ENCODE data around the gene RAB36.

Gene RAB36

DNA sequence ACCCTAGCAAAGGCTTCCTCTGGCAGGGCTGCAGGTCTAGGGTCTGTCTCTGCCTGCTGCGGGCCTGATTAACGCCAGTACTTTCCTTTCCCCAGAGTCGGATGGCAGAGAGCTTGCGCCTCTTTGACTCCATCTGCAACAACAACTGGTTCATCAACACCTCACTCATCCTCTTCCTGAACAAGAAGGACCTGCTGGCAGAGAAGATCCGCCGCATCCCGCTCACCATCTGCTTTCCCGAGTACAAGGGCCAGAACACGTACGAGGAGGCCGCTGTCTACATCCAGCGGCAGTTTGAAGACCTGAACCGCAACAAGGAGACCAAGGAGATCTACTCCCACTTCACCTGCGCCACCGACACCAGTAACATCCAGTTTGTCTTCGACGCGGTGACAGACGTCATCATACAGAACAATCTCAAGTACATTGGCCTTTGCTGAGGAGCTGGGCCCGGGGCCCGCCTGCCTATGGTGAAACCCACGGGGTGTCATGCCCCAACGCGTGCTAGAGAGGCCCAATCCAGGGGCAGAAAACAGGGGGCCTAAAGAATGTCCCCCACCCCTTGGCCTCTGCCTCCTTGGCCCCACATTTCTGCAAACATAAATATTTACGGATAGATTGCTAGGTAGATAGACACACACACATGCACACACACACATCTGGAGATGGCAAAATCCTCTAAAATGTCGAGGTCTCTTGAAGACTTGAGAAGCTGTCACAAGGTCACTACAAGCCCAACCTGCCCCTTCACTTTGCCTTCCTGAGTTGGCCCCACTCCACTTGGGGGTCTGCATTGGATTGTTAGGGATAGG, 22.1 kb upstream of the RAB36 start:
- Histone ChIP-seq H3K9me3 (ENCODE audit: control insufficient read depth, insufficient read depth, low read length) (no peaks in the 10 kb centered on the region), H3K27me3 (ENCODE audit: control insufficient read depth, insufficient read depth, low read length) (no peaks in the 10 kb centered on the region), H3K27ac (ENCODE audit: low read length) (no peak overlapping the region), H3K4me3 (ENCODE audit: low read length) (no peak overlapping the region), H3K36me3 (ENCODE audit: control insufficient read depth, insufficient read depth, low read length) (no peaks in the 10 kb centered on the region), H3K4me1 (ENCODE audit: control insufficient read depth, insufficient read depth, low read length) (peaks cover under 1% of the 10 kb centered on the region)
- WGBS (ENCODE audit: insufficient coverage, insufficient read length), result no CpG with 5 or more reads among the region's 26 CpGs
- no peak for DNase-seq (ENCODE audit: low read depth, low spot score)

DNA sequence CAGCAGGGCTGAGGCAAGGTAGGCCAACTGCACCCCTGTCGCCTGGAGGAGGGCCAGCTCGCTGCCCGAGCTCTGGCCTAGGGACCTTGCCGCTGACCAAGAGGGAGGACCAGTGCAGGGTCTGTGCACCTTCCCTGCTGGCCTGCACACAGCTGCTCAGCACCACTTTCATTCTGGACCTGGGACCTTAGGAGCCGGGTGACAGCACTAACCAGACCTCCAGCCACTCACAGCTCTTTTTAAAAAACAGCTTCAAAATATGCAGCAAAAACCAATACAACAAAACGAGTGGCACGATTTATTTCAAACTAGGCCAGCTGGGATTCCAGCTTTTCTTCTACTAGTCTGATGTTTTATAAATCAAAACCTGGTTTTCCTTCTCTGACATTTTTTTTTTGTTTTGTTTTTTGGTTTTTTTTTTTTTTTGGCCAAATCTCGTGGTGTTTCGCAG, 21.4 kb upstream of the RAB36 start:
- Histone ChIP-seq H3K27ac (ENCODE audit: low read length) (no peak overlapping the region), H3K4me3 (ENCODE audit: low read length) (no peak overlapping the region), H3K27me3 (ENCODE audit: control insufficient read depth, insufficient read depth, low read length) (no peaks in the 10 kb centered on the region), H3K9me3 (ENCODE audit: control insufficient read depth, insufficient read depth, low read length) (no peaks in the 10 kb centered on the region), H3K36me3 (ENCODE audit: control insufficient read depth, insufficient read depth, low read length) (no peaks in the 10 kb centered on the region), H3K4me1 (ENCODE audit: control insufficient read depth, insufficient read depth, low read length) (peaks cover 2% of the 10 kb centered on the region)
- no peak for DNase-seq (ENCODE audit: low read depth, low spot score)
- no CpG with 5 or more reads among the region's 9 CpGs for WGBS (ENCODE audit: insufficient coverage, insufficient read length)

DNA sequence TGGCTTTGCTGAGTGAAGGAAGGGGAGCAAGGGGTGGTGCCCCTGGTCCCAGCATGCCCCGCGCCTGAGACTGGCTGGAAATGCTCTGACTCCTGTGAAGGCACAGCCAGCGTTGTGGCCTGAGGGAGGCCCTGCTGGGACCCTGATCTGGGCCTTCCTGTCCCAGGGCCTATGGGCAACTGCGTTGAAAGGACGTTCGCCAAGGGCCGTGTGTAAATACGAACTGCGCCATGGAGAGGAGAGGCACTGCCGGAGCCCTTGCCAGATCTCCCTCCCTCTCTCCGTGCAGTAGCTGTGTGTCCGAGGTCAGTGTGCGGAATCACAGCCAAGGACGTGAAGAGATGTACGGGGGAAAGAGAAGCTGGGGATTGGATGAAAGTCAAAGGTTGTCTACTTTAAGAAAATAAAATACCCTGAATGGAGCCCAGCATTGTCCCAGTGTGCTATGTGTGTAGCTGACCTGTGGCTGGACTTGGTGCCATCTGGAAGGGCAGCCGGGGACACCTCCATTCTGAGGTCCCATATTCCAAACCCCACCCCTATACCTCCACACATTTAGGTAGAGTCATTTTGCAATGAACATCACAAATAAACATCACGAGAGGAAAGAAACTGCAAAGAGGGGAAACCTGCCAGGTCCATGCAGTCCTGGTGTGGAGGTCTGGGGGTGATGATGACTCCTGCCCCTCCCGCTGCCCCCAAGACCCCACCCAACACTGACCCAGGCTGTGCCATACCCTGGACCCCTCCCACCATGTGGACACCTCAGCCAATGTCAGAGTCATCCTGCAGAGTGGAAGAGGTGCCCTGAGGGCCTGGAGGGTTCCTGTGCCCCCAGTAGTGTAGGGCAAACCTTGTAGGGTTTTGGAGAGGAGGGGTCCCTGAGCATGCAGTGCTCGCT, 20.4 kb upstream of the RAB36 start:
- no peaks in the 10 kb centered on the region for H3K27me3 ChIP-seq (ENCODE audit: control insufficient read depth, insufficient read depth, low read length)
- H3K9me3 ChIP-seq (ENCODE audit: control insufficient read depth, insufficient read depth, low read length), result no peaks in the 10 kb centered on the region
- H3K4me3 ChIP-seq (ENCODE audit: low read length), result no peak overlapping the region
- DNase-seq (ENCODE audit: low read depth, low spot score), result no peak
- H3K27ac ChIP-seq (ENCODE audit: low read length), result no peak overlapping the region
- no peaks in the 10 kb centered on the region for H3K36me3 ChIP-seq (ENCODE audit: control insufficient read depth, insufficient read depth, low read length)
- H3K4me1 ChIP-seq (ENCODE audit: control insufficient read depth, insufficient read depth, low read length), result peaks cover 2% of the 10 kb centered on the region
- WGBS (ENCODE audit: insufficient coverage, insufficient read length), result no CpG with 5 or more reads among the region's 19 CpGs

DNA sequence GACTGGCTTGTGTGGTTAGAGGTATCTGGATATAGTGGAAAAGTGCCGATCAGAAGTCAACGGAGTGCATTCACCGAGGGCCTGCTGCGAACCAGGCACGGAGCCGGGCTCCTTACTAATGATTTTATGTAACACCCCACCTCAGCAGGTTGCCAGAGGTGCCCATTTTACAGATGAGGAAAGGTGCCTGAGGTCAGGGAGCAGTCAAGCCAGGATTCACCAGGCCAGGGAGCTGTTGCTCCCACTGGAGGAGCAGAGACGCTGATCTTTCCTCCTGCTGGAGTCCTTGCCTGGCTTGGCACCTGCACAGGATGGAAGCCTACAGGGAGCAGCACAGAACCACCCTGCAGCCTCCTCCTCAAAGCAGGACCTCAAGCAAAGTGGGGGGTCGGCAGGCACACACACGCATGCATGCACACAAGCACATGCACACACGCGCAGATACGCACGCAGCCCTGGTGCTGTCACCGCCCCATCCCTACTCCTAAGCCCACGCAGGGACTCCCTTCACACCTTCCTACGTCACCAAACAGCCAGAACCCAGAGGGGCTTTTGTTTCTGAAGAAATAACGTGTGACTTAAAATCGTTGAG, 19.7 kb upstream of the RAB36 start:
- no peak for DNase-seq (ENCODE audit: low read depth, low spot score)
- no peaks in the 10 kb centered on the region for H3K36me3 ChIP-seq (ENCODE audit: control insufficient read depth, insufficient read depth, low read length)
- no peaks in the 10 kb centered on the region for H3K27me3 ChIP-seq (ENCODE audit: control insufficient read depth, insufficient read depth, low read length)
- peaks cover 2% of the 10 kb centered on the region for H3K4me1 ChIP-seq (ENCODE audit: control insufficient read depth, insufficient read depth, low read length)
- H3K4me3 ChIP-seq (ENCODE audit: low read length), result no peak overlapping the region
- no peak overlapping the region for H3K27ac ChIP-seq (ENCODE audit: low read length)
- H3K9me3 ChIP-seq (ENCODE audit: control insufficient read depth, insufficient read depth, low read length), result no peaks in the 10 kb centered on the region
- WGBS (ENCODE audit: insufficient coverage, insufficient read length), result no CpG with 5 or more reads among the region's 18 CpGs

DNA sequence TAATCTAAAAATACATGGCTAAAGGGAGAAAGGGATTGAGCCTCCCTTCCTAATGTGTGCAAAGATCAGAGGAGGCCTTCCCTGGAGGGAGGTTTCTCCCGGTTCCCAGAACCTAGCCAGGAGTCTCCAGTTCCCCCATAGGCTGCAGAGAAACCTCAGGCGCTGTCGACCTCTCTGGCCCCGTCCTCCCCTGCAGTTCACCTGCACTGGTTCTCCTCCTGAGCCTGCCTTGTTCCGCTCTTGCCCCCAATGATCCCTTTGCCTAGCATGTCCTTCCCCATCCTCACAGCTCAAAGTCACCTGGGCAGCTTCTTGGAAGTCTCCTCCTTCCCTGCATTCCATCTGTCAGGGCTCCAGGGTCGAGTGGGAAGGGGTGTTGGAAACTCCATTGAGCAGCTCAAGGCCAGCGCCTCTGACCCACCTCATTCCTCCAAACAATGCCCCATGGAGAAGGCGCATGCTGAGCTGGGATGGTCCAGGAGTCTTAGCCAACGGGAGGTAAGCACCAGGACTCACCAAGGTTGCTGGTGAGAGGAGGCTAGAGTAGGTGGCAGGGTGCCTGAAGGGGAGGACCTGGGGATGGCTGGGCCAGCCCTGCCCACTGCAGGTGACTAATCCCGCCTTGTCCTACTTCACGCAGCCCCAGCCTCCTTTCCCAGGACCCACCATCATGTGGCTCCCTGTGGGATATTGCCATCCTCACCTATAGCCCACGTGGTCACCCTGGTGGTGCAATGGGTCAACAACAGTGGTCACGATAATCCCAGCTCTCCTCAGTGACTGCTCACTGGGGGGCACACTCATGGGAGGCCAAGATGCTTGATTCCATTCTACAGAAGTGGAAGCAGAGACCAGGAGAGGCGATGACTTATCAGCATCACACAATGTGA, 18.9 kb upstream of the RAB36 start:
- Histone ChIP-seq H3K27ac (ENCODE audit: low read length) (no peak overlapping the region), H3K9me3 (ENCODE audit: control insufficient read depth, insufficient read depth, low read length) (no peaks in the 10 kb centered on the region), H3K4me3 (ENCODE audit: low read length) (no peak overlapping the region), H3K4me1 (ENCODE audit: control insufficient read depth, insufficient read depth, low read length) (peaks cover 2% of the 10 kb centered on the region), H3K27me3 (ENCODE audit: control insufficient read depth, insufficient read depth, low read length) (no peaks in the 10 kb centered on the region), H3K36me3 (ENCODE audit: control insufficient read depth, insufficient read depth, low read length) (no peaks in the 10 kb centered on the region)
- no CpG with 5 or more reads among the region's 14 CpGs for whole genome bisulfite sequencing (ENCODE audit: insufficient coverage, insufficient read length)
- DNase-seq (ENCODE audit: low read depth, low spot score), result no peak

DNA sequence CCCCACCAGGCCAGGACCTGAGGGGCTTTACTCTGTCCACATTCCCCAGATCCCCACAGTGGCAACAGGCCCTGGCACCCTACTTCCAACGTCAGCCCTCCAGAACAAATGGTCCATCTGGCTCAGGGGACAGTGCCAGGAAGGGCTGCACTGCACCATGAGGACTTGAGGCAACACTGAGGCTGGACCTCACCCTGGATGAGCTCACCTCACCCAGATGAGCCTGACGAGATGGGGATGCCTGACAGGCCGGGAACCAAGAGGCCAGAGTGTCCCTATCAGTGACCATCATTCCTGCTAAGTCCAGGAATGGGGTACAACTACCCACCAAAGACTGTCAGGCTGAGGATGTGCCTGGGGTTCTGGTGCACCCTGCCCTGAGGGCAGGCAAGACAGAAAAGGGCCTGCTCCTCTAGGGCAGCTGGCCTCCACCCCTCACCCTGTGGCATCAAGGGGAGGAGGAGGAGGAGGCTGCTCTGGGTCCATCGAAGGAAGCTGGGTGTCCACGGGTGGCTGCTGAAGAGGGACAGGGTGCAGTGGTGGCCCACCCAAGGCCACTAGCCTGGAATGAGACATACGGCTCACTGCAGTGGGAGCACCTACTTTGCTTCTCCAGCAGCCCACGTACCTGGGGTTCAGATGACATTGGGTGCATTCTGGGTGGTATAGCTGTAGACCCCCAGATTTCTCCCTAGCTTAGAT, 18.1 kb upstream of the RAB36 start:
- peaks cover 2% of the 10 kb centered on the region for H3K4me1 ChIP-seq (ENCODE audit: control insufficient read depth, insufficient read depth, low read length)
- H3K36me3 ChIP-seq (ENCODE audit: control insufficient read depth, insufficient read depth, low read length), result no peaks in the 10 kb centered on the region
- no peak for DNase-seq (ENCODE audit: low read depth, low spot score)
- WGBS (ENCODE audit: insufficient coverage, insufficient read length), result no CpG with 5 or more reads among the region's 7 CpGs
- no peaks in the 10 kb centered on the region for H3K27me3 ChIP-seq (ENCODE audit: control insufficient read depth, insufficient read depth, low read length)
- H3K9me3 ChIP-seq (ENCODE audit: control insufficient read depth, insufficient read depth, low read length), result no peaks in the 10 kb centered on the region
- H3K27ac ChIP-seq (ENCODE audit: low read length), result no peak overlapping the region
- H3K4me3 ChIP-seq (ENCODE audit: low read length), result no peak overlapping the region

DNA sequence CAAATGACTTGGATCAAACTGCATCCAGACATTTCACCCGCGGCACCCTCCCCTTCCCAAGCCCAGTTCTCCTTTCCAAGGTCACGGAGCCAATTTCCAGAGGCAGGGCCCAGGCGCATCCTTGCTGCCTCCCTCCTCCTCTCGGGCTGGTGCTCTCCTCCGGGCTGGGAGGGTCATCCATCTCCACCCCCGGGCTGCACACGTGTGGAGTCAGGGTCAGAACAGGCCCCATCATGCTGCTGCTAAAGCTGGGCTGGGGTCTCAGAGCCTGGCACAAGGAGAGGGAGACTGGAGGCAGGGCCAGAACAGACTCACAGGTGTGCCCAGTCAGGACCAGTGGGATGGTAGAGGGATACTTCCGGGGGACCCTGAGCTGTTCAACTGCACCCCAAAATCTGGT, 17.5 kb upstream of the RAB36 start:
- no peak overlapping the region for H3K4me3 ChIP-seq (ENCODE audit: low read length)
- H3K9me3 ChIP-seq (ENCODE audit: control insufficient read depth, insufficient read depth, low read length), result no peaks in the 10 kb centered on the region
- no peak for DNase-seq (ENCODE audit: low read depth, low spot score)
- WGBS (ENCODE audit: insufficient coverage, insufficient read length), result no CpG with 5 or more reads among the region's 9 CpGs
- H3K27ac ChIP-seq (ENCODE audit: low read length), result no peak overlapping the region
- H3K36me3 ChIP-seq (ENCODE audit: control insufficient read depth, insufficient read depth, low read length), result no peaks in the 10 kb centered on the region
- no peaks in the 10 kb centered on the region for H3K27me3 ChIP-seq (ENCODE audit: control insufficient read depth, insufficient read depth, low read length)
- H3K4me1 ChIP-seq (ENCODE audit: control insufficient read depth, insufficient read depth, low read length), result peaks cover 2% of the 10 kb centered on the region

DNA sequence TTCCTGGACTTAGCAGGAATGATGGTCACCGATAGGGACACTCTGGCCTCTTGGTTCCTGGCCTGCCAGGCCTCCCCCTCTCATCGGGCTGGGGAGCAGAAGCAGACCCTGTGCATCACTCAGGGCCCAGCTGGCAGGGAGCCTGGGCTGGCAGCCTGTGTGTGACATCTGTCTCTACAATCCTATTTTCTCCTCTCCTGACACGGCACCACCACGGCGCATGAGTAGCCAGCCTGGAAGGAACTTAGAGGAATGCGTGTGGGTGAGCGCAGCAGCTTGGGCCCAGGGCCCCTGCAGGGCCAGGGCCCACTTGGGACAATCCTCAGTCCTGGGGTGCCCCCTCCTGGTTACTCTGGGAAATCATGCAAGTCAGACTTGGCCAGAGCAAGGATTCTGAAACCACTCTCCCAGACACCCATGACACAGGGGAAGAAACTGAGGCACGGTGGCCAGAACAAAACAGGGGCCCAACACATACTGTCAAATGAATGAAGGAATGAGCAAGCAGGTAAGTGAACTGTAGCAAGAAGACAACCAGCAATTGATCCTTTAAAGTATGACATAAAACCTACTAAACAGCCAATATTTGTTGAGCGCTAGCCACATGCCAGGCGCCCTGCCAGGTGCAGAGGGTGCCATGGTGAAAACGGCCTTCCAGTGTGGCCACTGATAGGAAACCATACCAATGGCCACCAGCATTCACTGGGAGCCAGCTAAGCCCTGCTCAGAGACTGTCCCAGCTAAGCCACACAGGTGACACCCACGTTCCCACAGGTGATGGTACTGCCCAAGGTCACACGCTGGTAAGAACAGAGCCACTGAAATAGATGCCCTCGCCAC, 16.8 kb upstream of the RAB36 start:
- H3K27ac ChIP-seq (ENCODE audit: low read length), result no peak overlapping the region
- H3K4me3 ChIP-seq (ENCODE audit: low read length), result no peak overlapping the region
- WGBS (ENCODE audit: insufficient coverage, insufficient read length), result no CpG with 5 or more reads among the region's 14 CpGs
- no peaks in the 10 kb centered on the region for H3K9me3 ChIP-seq (ENCODE audit: control insufficient read depth, insufficient read depth, low read length)
- no peaks in the 10 kb centered on the region for H3K36me3 ChIP-seq (ENCODE audit: control insufficient read depth, insufficient read depth, low read length)
- H3K4me1 ChIP-seq (ENCODE audit: control insufficient read depth, insufficient read depth, low read length), result peaks cover 2% of the 10 kb centered on the region
- no peaks in the 10 kb centered on the region for H3K27me3 ChIP-seq (ENCODE audit: control insufficient read depth, insufficient read depth, low read length)
- DNase-seq (ENCODE audit: low read depth, low spot score), result peak; percentile 43

DNA sequence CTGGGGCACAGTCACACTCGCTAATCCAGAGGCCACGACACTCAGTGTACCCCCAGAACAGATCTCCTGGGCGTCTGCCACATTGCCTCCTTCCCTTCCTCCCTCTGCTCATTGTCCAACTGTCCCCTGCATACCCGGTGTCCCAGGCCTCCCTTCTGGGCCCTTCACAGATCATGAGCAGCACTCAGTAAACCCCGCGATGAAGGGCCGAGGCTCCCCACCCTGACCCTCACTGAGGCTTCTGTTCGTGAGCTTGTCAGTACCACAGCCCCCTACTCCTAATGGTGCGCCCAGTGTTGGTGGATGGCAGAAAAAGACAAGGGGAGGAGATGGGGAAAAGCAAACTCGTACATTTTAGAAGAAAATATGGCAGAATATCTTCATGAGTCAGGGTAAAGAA, 16.1 kb upstream of the RAB36 start:
- DNase-seq (ENCODE audit: low read depth, low spot score), result no peak
- WGBS (ENCODE audit: insufficient coverage, insufficient read length), result no CpG with 5 or more reads among the region's 10 CpGs

More for the DNA sequence above, 16.1 kb upstream of the RAB36 start:
- Histone ChIP-seq H3K4me3 (ENCODE audit: low read length) (no peak overlapping the region), H3K36me3 (ENCODE audit: control insufficient read depth, insufficient read depth, low read length) (no peaks in the 10 kb centered on the region), H3K27me3 (ENCODE audit: control insufficient read depth, insufficient read depth, low read length) (no peaks in the 10 kb centered on the region), H3K4me1 (ENCODE audit: control insufficient read depth, insufficient read depth, low read length) (peaks cover 2% of the 10 kb centered on the region), H3K9me3 (ENCODE audit: control insufficient read depth, insufficient read depth, low read length) (no peaks in the 10 kb centered on the region), H3K27ac (ENCODE audit: low read length) (no peak overlapping the region)
